Measurements from ENCODE around the gene LAMA2. TPM values are rescaled to one million over a fixed set of nuclear protein-coding genes. Genes with fewer than 3 reads are reported as not detected.

Gene LAMA2
- total RNA-seq, 1 experiment from 2014 or later, result 8.2 TPM

GRCh38 chr6:129273161-129273560, 390.2 kb downstream of the LAMA2 start:
- ATAC-seq, result no peak
- no TSS peak for BruUV-seq (replicated peaks)
- no peak overlapping the region for H3K27ac ChIP-seq (ENCODE audit: low read depth, low read length)
- no peaks in the 10 kb centered on the region for H3K4me1 ChIP-seq (ENCODE audit: control insufficient read depth in 1 of 2, insufficient read depth in 2 of 2, low read length in 2 of 2)
- H3K9ac ChIP-seq (ENCODE audit: low read length), result no peak overlapping the region
- no peaks in the 10 kb centered on the region for H3K79me2 ChIP-seq (ENCODE audit: insufficient read depth, low read length)
- H3K36me3 ChIP-seq (ENCODE audit: control insufficient read depth in 1 of 2, insufficient read depth in 2 of 2, low read length in 2 of 2), result no peaks in the 10 kb centered on the region
- H3K9me2 ChIP-seq (ENCODE audit: insufficient read depth), result no peaks in the 10 kb centered on the region
- no peaks in the 10 kb centered on the region for H4K20me1 ChIP-seq (ENCODE audit: insufficient read depth)
- no peak for DNase-seq (ENCODE audit: low read depth, low spot score)
- ChIA-PET CTCF (no interaction called here), POLR2A (no interaction called here), RAD21 (ENCODE audit: low non-redundant PET in 1 of 2, low total read pairs in 2 of 2, uncharacterized antibody in 2 of 2, unreplicated experiment in 2 of 2) (no interaction called here)
- H3K27me3 ChIP-seq (ENCODE audit: insufficient read depth, low read length), result no peaks in the 10 kb centered on the region
- H2AFZ ChIP-seq (ENCODE audit: low read depth, low read length, poor library complexity, severe bottlenecking), result no peak overlapping the region
- H3K4me3 ChIP-seq (replicated peaks in 1 of 2; ENCODE audit: low read depth in 1 of 2, low read length in 2 of 2), result no peak overlapping the region
- intact Hi-C loops (cut with micrococcal nuclease), result no loop called here
- TF ChIP-seq MAX (IDR thresholded peaks at IDR 0.05) (no peak), ATF3 (IDR thresholded peaks at IDR 0.05) (no peak), RAD21 (IDR thresholded peaks at IDR 0.05; ENCODE audit: low read depth) (no peak), ZBTB33 (IDR thresholded peaks at IDR 0.05; ENCODE audit: extremely low read depth, insufficient replicate concordance, low read length) (no peak), POLR2A (IDR thresholded peaks at IDR 0.05; ENCODE audit: borderline replicate concordance, extremely low read depth, insufficient read depth, insufficient read length) (no peak), CTCF (IDR thresholded peaks at IDR 0.05 in 2 of 3, conservative IDR thresholded peaks at IDR 0.05 in 1 of 3; ENCODE audit: borderline replicate concordance in 1 of 3, insufficient read depth in 1 of 3, low read depth in 2 of 3, low read length in 2 of 3) (no peak)
- no peaks in the 10 kb centered on the region for H3K9me3 ChIP-seq (ENCODE audit: control insufficient read depth in 1 of 2, insufficient read depth in 1 of 2, low read depth in 1 of 2, low read length in 2 of 2)
- no peak overlapping the region for H3K4me2 ChIP-seq (ENCODE audit: low read length)
